Naive thymus-derived CD4-positive, alpha-beta T cell (primary cell): ENCODE data around the gene CNNM4. TPM values are rescaled to one million over a fixed set of nuclear protein-coding genes. Genes with fewer than 3 reads are reported as not detected.

Source experiments
- ATAC-seq: fragments of 150-1000 bp; cut with Tn5 transposase; 2 replicates; pipeline ENCODE4 v1.10.0; 2021; ENCODE audit warnings: mild to moderate bottlenecking, moderate library complexity
- CTCF ChIA-PET: fragments of 350-600 bp; sonication (Branson Sonifier 250); formaldehyde crosslinking; loops from one replicate; lab custom pipeline; 2021; ENCODE audit warnings: antibody characterized with exemption; lab: Charles Lee
- POLR2A ChIA-PET: fragments of 350-600 bp; sonication (Branson Sonifier 250); formaldehyde crosslinking; loops from one replicate; lab custom pipeline; 2021; ENCODE audit warnings: antibody characterized with exemption, inconsistent platforms; lab: Charles Lee
- DNase-seq, 9 donors: peaks; one replicate each; pipeline versions ENCODE4 v3.0.0 to v3.0.0-alpha.2; 2020 to 2022; ENCODE audit warnings: mixed read lengths in 1 of 9
- H3K27ac ChIP-seq: one replicate; pipeline ENCODE4 v1.7.0; 2013; ENCODE audit warnings: mild to moderate bottlenecking, low read depth, low read length, moderate library complexity
- H3K27me3 ChIP-seq, 2 donors: one replicate each; pipeline ENCODE4 v1.7.0; 2013; ENCODE audit warnings: low read length in 2 of 2, mild to moderate bottlenecking in 2 of 2, moderate library complexity in 2 of 2; ENCODE audit not compliant: control insufficient read depth in 2 of 2, insufficient read depth in 2 of 2
- H3K36me3 ChIP-seq, 3 experiments: 1 replicate in 2 of 3; 2 replicates in 1 of 3; pipeline ENCODE4 v1.7.0; 2013; ENCODE audit warnings: low read length in 3 of 3, mild to moderate bottlenecking in 3 of 3, moderate library complexity in 1 of 3; ENCODE audit not compliant: insufficient read depth in 3 of 3, control insufficient read depth in 2 of 3
- H3K4me1 ChIP-seq, 2 donors: one replicate each; pipeline ENCODE4 v1.7.0; 2013; ENCODE audit warnings: low read length in 2 of 2, mild to moderate bottlenecking in 2 of 2, moderate library complexity in 1 of 2; ENCODE audit not compliant: control insufficient read depth in 2 of 2, insufficient read depth in 2 of 2
- H3K4me3 ChIP-seq: 2 replicates; pipeline ENCODE4 v1.7.0; 2013; ENCODE audit warnings: mild to moderate bottlenecking, low read length
- H3K9me3 ChIP-seq, 3 experiments: 1 replicate in 2 of 3; 2 replicates in 1 of 3; pipeline ENCODE4 v1.7.0; 2013; ENCODE audit warnings: low read length in 3 of 3; ENCODE audit not compliant: control insufficient read depth in 2 of 3
- H3K27ac Mint-ChIP-seq, 9 donors: one replicate each; pipeline ENCODE4 v1.8.0; 2020 to 2022; ENCODE audit warnings: mixed read lengths in 9 of 9, mild to moderate bottlenecking in 8 of 9, moderate library complexity in 5 of 9, inconsistent platforms in 2 of 9
- H3K27me3 Mint-ChIP-seq, 5 donors: one replicate each; pipeline ENCODE4 v1.8.0; 2021 to 2022; ENCODE audit warnings: mixed read lengths in 5 of 5, mild to moderate bottlenecking in 1 of 5
- H3K36me3 Mint-ChIP-seq, 5 donors: one replicate each; pipeline ENCODE4 v1.8.0; 2020 to 2022; ENCODE audit warnings: mixed read lengths in 5 of 5, mild to moderate bottlenecking in 3 of 5, inconsistent platforms in 1 of 5
- H3K4me1 Mint-ChIP-seq, 7 donors: one replicate each; pipeline ENCODE4 v1.8.0; 2020 to 2022; ENCODE audit warnings: mixed read lengths in 7 of 7, mild to moderate bottlenecking in 3 of 7, inconsistent platforms in 1 of 7
- H3K4me3 Mint-ChIP-seq, 10 donors: one replicate each; pipeline ENCODE4 v1.8.0; 2020 to 2022; ENCODE audit warnings: mild to moderate bottlenecking in 10 of 10, mixed read lengths in 10 of 10, moderate library complexity in 6 of 10, inconsistent platforms in 2 of 10
- H3K9me3 Mint-ChIP-seq, 11 donors: one replicate each; pipeline ENCODE4 v1.8.0; 2020 to 2022; ENCODE audit warnings: mixed read lengths in 11 of 11, mild to moderate bottlenecking in 4 of 11, inconsistent platforms in 1 of 11, moderate library complexity in 1 of 11
- intact Hi-C, 2 donors: fragments of 100-400 bp; cut with micrococcal nuclease; formaldehyde crosslinking; loops; one replicate each; pipeline ENCODE4 v1.15.1; 2023
- polyA plus RNA-seq, 2 donors: library from polyadenylated mRNA; unstranded; fragments of 300-500 nt; fragmentation: Illumina TruSeq; gene quantifications; one replicate each; pipeline ENCODE4 v1.2.3, GENCODE V29; 2021
- total RNA-seq, 6 experiments: library from RNA in 5 of 6; stranded (reverse) in 5 of 6; gene quantifications; 1 replicate in 5 of 6; 2 replicates in 1 of 6; pipeline ENCODE4 v1.2.3 and lab custom pipeline; 2021 to 2026

The CNNM4 gene
- 1 to 10 TPM; 4.6 to 9.5 (median 5.5) TPM for total RNA-seq
- polyA plus RNA-seq, result 1 to 10 TPM; 1.4 to 2.0 TPM
- total RNA-seq (lab: John Stamatoyannopoulos, UW), result 19.5 reads per million, percentile 50 among the genes with 10 or more reads in this experiment

DNA sequence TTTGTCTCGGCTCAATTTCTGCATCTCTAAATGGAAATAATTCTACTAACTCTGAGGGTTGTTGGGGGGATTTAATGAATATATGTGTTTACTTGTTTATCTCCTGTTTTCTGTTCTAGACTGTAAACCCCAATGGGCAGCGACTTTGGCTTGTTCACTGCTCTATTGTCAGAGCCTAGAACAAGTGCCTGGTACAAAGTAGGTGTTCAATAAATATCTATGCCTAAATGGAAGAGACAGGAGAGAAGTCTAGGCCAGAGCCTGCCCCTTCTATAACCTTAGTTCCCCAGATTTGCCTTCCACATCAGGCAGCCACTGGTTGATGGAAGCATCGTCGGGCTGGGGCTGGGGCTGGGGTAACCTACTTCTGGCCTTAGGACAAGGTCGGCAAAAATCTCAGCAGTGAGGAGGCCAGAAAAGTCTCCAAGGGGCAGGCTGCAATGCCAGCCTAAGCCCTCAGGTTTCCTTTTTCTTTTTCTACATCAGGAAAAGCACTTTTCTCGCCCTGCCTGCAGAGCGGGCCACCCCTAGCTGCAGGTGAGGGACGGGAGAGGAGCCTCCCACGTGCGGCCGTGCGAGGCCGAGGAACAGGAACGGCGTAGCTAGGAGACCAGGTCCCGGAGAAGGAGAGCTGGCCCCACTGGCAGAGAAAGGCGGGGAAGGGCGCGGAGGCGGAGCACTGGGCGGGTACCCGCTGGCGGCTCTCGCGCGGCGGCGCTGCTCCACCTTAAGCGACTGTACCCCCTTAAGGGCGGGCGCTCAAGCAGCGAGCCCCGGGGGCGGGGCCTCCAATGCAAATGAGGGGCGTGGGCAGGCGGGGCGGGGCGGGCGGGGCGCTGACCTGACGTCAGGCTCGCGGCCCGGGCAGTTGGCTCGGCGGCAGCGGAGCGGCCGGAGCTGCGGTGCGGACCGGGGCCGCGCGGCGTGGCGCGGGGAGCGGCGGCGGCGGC is at the start of gene CNNM4:
Gene CNNM4, plus strand, starts transcription at position 867 of the 950 bp plus-strand sequence. CDS start 98 bp downstream, outside the sequence.
- peak within 1 kb of the TSS; percentile 83 for H3K4me3 ChIP-seq
- DNase-seq (peak; percentile 82 to 95 (median 91)), ATAC-seq (peak; percentile 96)
- H3K27me3 Mint-ChIP-seq, result no peaks in the 10 kb centered on the region
- intact Hi-C loops, result loop anchor here (1.0 to 10.0 kb wide), 24 partner anchors 14 to 1234 kb away; partner anchors contain the start of genes ANKRD36 (in 2 of the 2), ANKRD39 (in 2 of the 2), ARID5A (in 2 of the 2) and CIAO1 (in 2 of the 2)
- no peaks in the 10 kb centered on the region for H3K27me3 ChIP-seq
- CTCF ChIA-PET, result interaction anchor here (0.5 to 4.8 kb wide), 10 partner anchors 14 to 352 kb away, joined by 3 to 40 read pairs (median 3); partner anchors contain the start of genes ANKRD36, ANKRD39 and CNNM3
- POLR2A ChIA-PET, result interaction anchor here (0.6 to 4.1 kb wide), 9 partner anchors 14 to 222 kb away, joined by 3 to 19 read pairs (median 6); partner anchors contain the start of genes KANSL3 and LMAN2L
- H3K36me3 Mint-ChIP-seq, result peaks cover 0 to 3% (median 0%) of the 10 kb centered on the region in 5 donors
- peaks cover 46 to 53% of the 10 kb centered on the region in 2 donors for H3K4me1 ChIP-seq
- no peaks in the 10 kb centered on the region for H3K9me3 Mint-ChIP-seq
- H3K4me1 Mint-ChIP-seq, result peaks cover 41 to 57% (median 49%) of the 10 kb centered on the region in 7 donors
- H3K36me3 ChIP-seq, result no peaks in the 10 kb centered on the region
- peak within 1 kb of the TSS; percentile 85 to 96 (median 89) for H3K4me3 Mint-ChIP-seq
- peak within 1 kb of the TSS; percentile 81 for H3K27ac ChIP-seq
- no peaks in the 10 kb centered on the region for H3K9me3 ChIP-seq
- H3K27ac Mint-ChIP-seq, result peak within 1 kb of the TSS; percentile 80 to 94 (median 90)

GRCh38 chr2:96710985-96711384 is 49.7 kb upstream of the CNNM4 start:
- DNase-seq (no peak), ATAC-seq (no peak)
- Mint-ChIP-seq H3K27ac (no peak overlapping the region), H3K9me3 (no peaks in the 10 kb centered on the region), H3K4me3 (no peak overlapping the region), H3K4me1 (no peaks in the 10 kb centered on the region), H3K27me3 (no peaks in the 10 kb centered on the region), H3K36me3 (peaks cover 13 to 64% (median 34%) of the 10 kb centered on the region in 5 donors)
- Histone ChIP-seq H3K9me3 (no peaks in the 10 kb centered on the region), H3K4me1 (no peaks in the 10 kb centered on the region), H3K4me3 (no peak overlapping the region), H3K36me3 (peaks cover 0 to 68% (median 5%) of the 10 kb centered on the region in 3 experiments), H3K27ac (no peak overlapping the region), H3K27me3 (no peaks in the 10 kb centered on the region)
- POLR2A ChIA-PET, result no interaction called here
- intact Hi-C loops, result no loop called here
- CTCF ChIA-PET, result no interaction called here

- H3K36me3 Mint-ChIP-seq, result peaks cover 7 to 46% (median 12%) of the 10 kb centered on the region in 5 donors
- no peaks in the 10 kb centered on the region for H3K9me3 ChIP-seq
- intact Hi-C loops, result no loop called here
- no peaks in the 10 kb centered on the region for H3K27me3 Mint-ChIP-seq
- peaks cover 0 to 26% (median 5%) of the 10 kb centered on the region in 3 experiments for H3K36me3 ChIP-seq
- H3K9me3 Mint-ChIP-seq, result no peaks in the 10 kb centered on the region
- no peak for ATAC-seq
- H3K4me3 Mint-ChIP-seq, result no peak overlapping the region
- no peak for DNase-seq
- ChIA-PET CTCF (no interaction called here), POLR2A (no interaction called here)
- no peak overlapping the region for H3K4me3 ChIP-seq
- H3K4me1 ChIP-seq, result no peaks in the 10 kb centered on the region
- peaks cover 0 to 3% (median 0%) of the 10 kb centered on the region in 7 donors for H3K4me1 Mint-ChIP-seq
- H3K27ac ChIP-seq, result no peak overlapping the region
- no peak overlapping the region for H3K27ac Mint-ChIP-seq
- H3K27me3 ChIP-seq, result no peaks in the 10 kb centered on the region
These were observed 45.0 kb upstream of the CNNM4 start for GRCh38 chr2:96715658-96716057.

DNA sequence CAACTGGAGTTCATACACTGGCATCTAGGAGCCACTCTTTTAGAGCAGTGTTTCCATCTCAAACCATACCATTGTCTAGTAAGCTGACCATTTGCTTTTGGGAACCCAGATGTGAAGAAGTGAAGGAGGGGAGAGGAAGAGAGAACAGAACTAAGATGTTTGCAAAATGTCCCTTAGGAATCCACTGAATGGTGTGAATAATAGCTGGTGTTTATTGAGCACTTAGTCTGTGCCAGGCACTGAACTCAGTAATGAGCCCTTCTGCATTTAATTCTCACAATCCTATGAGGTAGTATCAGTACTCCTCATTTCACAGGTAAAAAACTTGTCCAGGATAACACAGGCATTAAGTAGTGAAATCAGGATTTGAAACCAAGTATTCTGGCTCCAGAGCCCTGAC is 44.3 kb upstream of the CNNM4 start:
- no peaks in the 10 kb centered on the region for H3K27me3 ChIP-seq
- H3K4me3 Mint-ChIP-seq, result no peak overlapping the region
- no peaks in the 10 kb centered on the region for H3K9me3 ChIP-seq
- H3K27me3 Mint-ChIP-seq, result no peaks in the 10 kb centered on the region
- POLR2A ChIA-PET, result no interaction called here
- no peak overlapping the region for H3K27ac ChIP-seq
- peaks cover 1 to 43% (median 6%) of the 10 kb centered on the region in 5 donors for H3K36me3 Mint-ChIP-seq
- H3K4me1 ChIP-seq, result no peaks in the 10 kb centered on the region
- ATAC-seq (no peak), DNase-seq (no peak)
- CTCF ChIA-PET, result no interaction called here
- intact Hi-C loops, result no loop called here
- no peak overlapping the region for H3K4me3 ChIP-seq
- no peaks in the 10 kb centered on the region for H3K9me3 Mint-ChIP-seq
- peaks cover 0 to 3% (median 0%) of the 10 kb centered on the region in 7 donors for H3K4me1 Mint-ChIP-seq
- no peak overlapping the region for H3K27ac Mint-ChIP-seq
- H3K36me3 ChIP-seq, result peaks cover 0 to 18% (median 0%) of the 10 kb centered on the region in 3 experiments

- no peaks in the 10 kb centered on the region for H3K4me1 ChIP-seq
- H3K27me3 Mint-ChIP-seq, result no peaks in the 10 kb centered on the region
- no peaks in the 10 kb centered on the region for H3K9me3 ChIP-seq
- H3K36me3 ChIP-seq, result peaks cover 0 to 27% (median 4%) of the 10 kb centered on the region in 3 experiments
- no peak overlapping the region for H3K27ac ChIP-seq
- intact Hi-C loops, result no loop called here
- no peak for ATAC-seq
- H3K36me3 Mint-ChIP-seq, result peaks cover 11 to 42% (median 14%) of the 10 kb centered on the region in 5 donors
- H3K9me3 Mint-ChIP-seq, result no peaks in the 10 kb centered on the region
- no peak overlapping the region for H3K4me3 Mint-ChIP-seq
- ChIA-PET POLR2A (no interaction called here), CTCF (no interaction called here)
- H3K27me3 ChIP-seq, result no peaks in the 10 kb centered on the region
- no peak for DNase-seq
- H3K4me3 ChIP-seq, result no peak overlapping the region
- H3K27ac Mint-ChIP-seq, result no peak overlapping the region
- H3K4me1 Mint-ChIP-seq, result peaks cover 0 to 2% (median 0%) of the 10 kb centered on the region in 7 donors
These were observed 34.6 kb upstream of the CNNM4 start for GRCh38 chr2:96726131-96726530.

DNA sequence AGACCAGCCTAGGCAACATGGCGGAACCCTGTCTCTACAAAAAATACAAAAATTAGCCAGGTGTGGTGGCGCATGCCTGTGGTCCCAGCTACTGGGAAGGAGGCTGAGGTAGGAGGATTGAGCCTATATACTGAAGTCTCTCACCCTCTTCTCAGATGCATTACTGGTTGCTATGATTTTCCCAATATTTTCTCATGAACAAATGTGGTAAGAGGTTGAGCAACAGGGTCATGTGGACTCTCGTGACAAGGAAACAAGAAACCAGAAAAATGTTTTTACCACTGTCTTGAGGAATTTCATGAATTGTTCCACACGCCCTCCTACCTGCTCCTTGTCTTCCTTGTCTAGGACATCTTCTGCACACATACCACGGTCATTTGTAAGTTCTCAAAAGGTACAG is 33.3 kb upstream of the CNNM4 start:
- ChIA-PET CTCF (interaction anchor here (1.6 kb wide), 1 partner anchor 74 kb away, joined by 3 read pairs; no protein-coding TSS in a partner anchor), POLR2A (no interaction called here)
- Mint-ChIP-seq H3K27ac (no peak overlapping the region), H3K27me3 (no peaks in the 10 kb centered on the region), H3K4me1 (peaks cover 0 to 2% (median 0%) of the 10 kb centered on the region in 7 donors), H3K4me3 (no peak overlapping the region), H3K36me3 (peaks cover 11 to 46% (median 14%) of the 10 kb centered on the region in 5 donors), H3K9me3 (no peaks in the 10 kb centered on the region)
- Histone ChIP-seq H3K4me1 (no peaks in the 10 kb centered on the region), H3K4me3 (no peak overlapping the region), H3K36me3 (peaks cover 0 to 35% (median 4%) of the 10 kb centered on the region in 3 experiments), H3K27me3 (no peaks in the 10 kb centered on the region), H3K9me3 (no peaks in the 10 kb centered on the region), H3K27ac (no peak overlapping the region)
- intact Hi-C loops, result no loop called here
- no peak for DNase-seq
- ATAC-seq, result no peak
